CD4-positive, alpha-beta memory T cell (primary cell): ENCODE results near the gene CDK5RAP3. TPM values are rescaled to one million over a fixed set of nuclear protein-coding genes. Genes with fewer than 3 reads are reported as not detected.
"Not testable (repeated sequence)": the region's sequence is repeated elsewhere in the genome, so short reads cannot be mapped to it uniquely, and the experiment has no call there.

ENCODE experiments used
- CTCF ChIA-PET: fragments of 350-600 bp; sonication (Branson Sonifier 250); formaldehyde crosslinking; loops from one replicate; lab custom pipeline; 2021; ENCODE audit warnings: inconsistent platforms; ENCODE audit not compliant: partially characterized antibody; lab: Charles Lee
- POLR2A ChIA-PET: fragments of 350-600 bp; sonication (Branson Sonifier 250); formaldehyde crosslinking; loops from one replicate; lab custom pipeline; 2021; ENCODE audit not compliant: partially characterized antibody; lab: Charles Lee
- DNase-seq, 5 donors: peaks; one replicate each; pipeline versions ENCODE4 v3.0.0 to v3.0.0-alpha.2; 2020 to 2022; ENCODE audit warnings: mixed read lengths in 1 of 5
- H3K27ac ChIP-seq: one replicate; pipeline ENCODE4 v1.7.0; 2013; ENCODE audit warnings: low read depth, low read length
- H3K27me3 ChIP-seq: 2 replicates; pipeline ENCODE4 v1.7.0; 2013; ENCODE audit warnings: mild to moderate bottlenecking, low read length, moderate library complexity; ENCODE audit not compliant: insufficient read depth
- H3K36me3 ChIP-seq: 2 replicates; pipeline ENCODE4 v1.7.0; 2013; ENCODE audit warnings: mild to moderate bottlenecking, low read length, moderate library complexity; ENCODE audit not compliant: insufficient read depth
- H3K4me1 ChIP-seq: 2 replicates; pipeline ENCODE4 v1.7.0; 2013; ENCODE audit warnings: mild to moderate bottlenecking, low read length, moderate library complexity; ENCODE audit not compliant: insufficient read depth
- H3K4me3 ChIP-seq, 2 donors: one replicate each; pipeline ENCODE4 v1.7.0; 2013; ENCODE audit warnings: low read length in 2 of 2, mild to moderate bottlenecking in 1 of 2
- H3K9me3 ChIP-seq, 2 donors: one replicate each; pipeline ENCODE4 v1.7.0; 2013; ENCODE audit warnings: low read length in 2 of 2, control low read depth in 1 of 2; ENCODE audit not compliant: control insufficient read depth in 1 of 2
- H3K27ac Mint-ChIP-seq, 7 donors: one replicate each; pipeline ENCODE4 v1.8.0; 2020 to 2021; ENCODE audit warnings: mixed read lengths in 7 of 7, mild to moderate bottlenecking in 6 of 7, inconsistent platforms in 3 of 7, moderate library complexity in 3 of 7
- H3K27me3 Mint-ChIP-seq, 2 donors: one replicate each; pipeline ENCODE4 v1.8.0; 2020 to 2021; ENCODE audit warnings: mixed read lengths in 2 of 2
- H3K36me3 Mint-ChIP-seq, 2 donors: one replicate each; pipeline ENCODE4 v1.8.0; 2020 to 2021; ENCODE audit warnings: mixed read lengths in 2 of 2, inconsistent platforms in 1 of 2, mild to moderate bottlenecking in 1 of 2
- H3K4me1 Mint-ChIP-seq, 4 donors: one replicate each; pipeline ENCODE4 v1.8.0; 2020 to 2021; ENCODE audit warnings: mixed read lengths in 4 of 4, mild to moderate bottlenecking in 1 of 4
- H3K4me3 Mint-ChIP-seq, 8 donors: one replicate each; pipeline ENCODE4 v1.8.0; 2020 to 2021; ENCODE audit warnings: mixed read lengths in 8 of 8, mild to moderate bottlenecking in 7 of 8, moderate library complexity in 6 of 8, inconsistent platforms in 3 of 8
- H3K9me3 Mint-ChIP-seq, 8 donors: one replicate each; pipeline ENCODE4 v1.8.0; 2020 to 2021; ENCODE audit warnings: mixed read lengths in 8 of 8, mild to moderate bottlenecking in 5 of 8, inconsistent platforms in 3 of 8, moderate library complexity in 1 of 8
- intact Hi-C: fragments of 100-400 bp; cut with micrococcal nuclease; formaldehyde crosslinking; loops from one replicate; pipeline ENCODE4 v1.15.1; 2023
- polyA plus RNA-seq, 2 donors: library from polyadenylated mRNA; unstranded; fragments of 300-500 nt; fragmentation: Illumina TruSeq; gene quantifications; one replicate each; pipeline ENCODE4 v1.2.3, GENCODE V29; 2021
- total RNA-seq, 2 experiments: library from RNA; stranded (reverse); gene quantifications; one replicate each; pipeline ENCODE4 v1.2.3, GENCODE V29; 2021

The CDK5RAP3 gene
- total and polyA plus RNA-seq, 4 experiments from 2014 or later = 75.1 to 343 (median 220) TPM

- Histone ChIP-seq H3K4me1 (peaks cover 8% of the 10 kb centered on the region), H3K27ac (no peak overlapping the region), H3K4me3 (peak overlapping the region in 1 of 2 donors; percentile 36), H3K27me3 (peaks cover 11% of the 10 kb centered on the region), H3K9me3 (no peaks in the 10 kb centered on the region), H3K36me3 (no peaks in the 10 kb centered on the region)
- peak; percentile 54 to 71 (median 69) for DNase-seq
- ChIA-PET CTCF (interaction anchor here (0.7 to 2.9 kb wide), 8 partner anchors 9 to 170 kb away, joined by 3 to 22 read pairs (median 4); partner anchors contain the start of gene CDK5RAP3), POLR2A (interaction anchor here (2.0 kb wide), 1 partner anchor 41 kb away, joined by 12 read pairs; the partner anchor contains the start of gene CDK5RAP3)
- peaks cover 9 to 18% (median 14%) of the 10 kb centered on the region in 4 donors for H3K4me1 Mint-ChIP-seq
- peak overlapping the region in 1 of 7 donors; percentile 77 for H3K27ac Mint-ChIP-seq
- peaks cover 22 to 39% of the 10 kb centered on the region in 2 donors for H3K27me3 Mint-ChIP-seq
- H3K4me3 Mint-ChIP-seq = peak overlapping the region; percentile 76 to 92 (median 84)
- intact Hi-C loops = no loop called here
- H3K9me3 Mint-ChIP-seq = peaks cover 0 to 2% (median 0%) of the 10 kb centered on the region in 8 donors
- no peaks in the 10 kb centered on the region for H3K36me3 Mint-ChIP-seq
These were observed 41.2 kb downstream of the CDK5RAP3 start for GRCh38 chr17:48012151-48012520.

- H3K4me3 Mint-ChIP-seq = peak overlapping the region in 7 of 8 donors; percentile 35 to 80 (median 59)
- Histone ChIP-seq H3K27me3 (peaks cover 11% of the 10 kb centered on the region), H3K4me3 (no peak overlapping the region), H3K36me3 (no peaks in the 10 kb centered on the region), H3K4me1 (peaks cover 8% of the 10 kb centered on the region), H3K27ac (no peak overlapping the region), H3K9me3 (no peaks in the 10 kb centered on the region)
- ChIA-PET CTCF (interaction anchor here (0.7 to 2.9 kb wide), 7 partner anchors 8 to 170 kb away, joined by 3 to 22 read pairs (median 4); partner anchors contain the start of gene CDK5RAP3), POLR2A (interaction anchor here (2.0 kb wide), 1 partner anchor 42 kb away, joined by 12 read pairs; the partner anchor contains the start of gene CDK5RAP3)
- H3K9me3 Mint-ChIP-seq = peaks cover 0 to 2% (median 0%) of the 10 kb centered on the region in 8 donors
- no peaks in the 10 kb centered on the region for H3K36me3 Mint-ChIP-seq
- peak overlapping the region in 3 of 7 donors; percentile 3 to 68 (median 15) for H3K27ac Mint-ChIP-seq
- DNase-seq = no peak
- peaks cover 12 to 18% (median 15%) of the 10 kb centered on the region in 4 donors for H3K4me1 Mint-ChIP-seq
- peaks cover 22 to 37% of the 10 kb centered on the region in 2 donors for H3K27me3 Mint-ChIP-seq
- intact Hi-C loops = no loop called here
These were observed 41.7 kb downstream of the CDK5RAP3 start for GRCh38 chr17:48012654-48013053.

GRCh38 chr17:48013876-48014594 lies 43.1 kb downstream of the CDK5RAP3 start:
- Mint-ChIP-seq H3K36me3 (no peaks in the 10 kb centered on the region), H3K4me1 (peaks cover 13 to 20% (median 17%) of the 10 kb centered on the region in 4 donors), H3K9me3 (peaks cover 0 to 2% (median 0%) of the 10 kb centered on the region in 8 donors), H3K27me3 (peaks cover 20 to 34% of the 10 kb centered on the region in 2 donors), H3K27ac (no peak overlapping the region), H3K4me3 (peak overlapping the region in 2 of 8 donors; percentile 15 to 32)
- Histone ChIP-seq H3K27me3 (peaks cover 11% of the 10 kb centered on the region), H3K4me1 (peaks cover 8% of the 10 kb centered on the region), H3K27ac (no peak overlapping the region), H3K36me3 (no peaks in the 10 kb centered on the region), H3K9me3 (no peaks in the 10 kb centered on the region), H3K4me3 (no peak overlapping the region)
- POLR2A ChIA-PET = interaction anchor here (1.6 kb wide), 1 partner anchor 31 kb away, joined by 3 read pairs; no protein-coding TSS in a partner anchor
- intact Hi-C loops = no loop called here
- DNase-seq = no peak
- CTCF ChIA-PET = interaction anchor here (0.7 to 2.1 kb wide), 4 partner anchors 12 to 67 kb away, joined by 3 to 12 read pairs (median 4); no protein-coding TSS in a partner anchor

- Mint-ChIP-seq H3K4me3 (peak overlapping the region in 1 of 8 donors; percentile 15), H3K36me3 (no peaks in the 10 kb centered on the region), H3K27me3 (peaks cover 19 to 32% of the 10 kb centered on the region in 2 donors), H3K4me1 (peaks cover 13 to 20% (median 17%) of the 10 kb centered on the region in 4 donors), H3K9me3 (peaks cover 0 to 2% (median 0%) of the 10 kb centered on the region in 8 donors), H3K27ac (peak overlapping the region in 2 of 7 donors; percentile 53 to 78)
- intact Hi-C loops = no loop called here
- ChIA-PET POLR2A (interaction anchor here (1.4 to 1.6 kb wide), 2 partner anchors 32 to 34 kb away, joined by 3 to 5 read pairs; partner anchors contain the start of gene NFE2L1), CTCF (interaction anchor here (0.9 to 2.1 kb wide), 3 partner anchors 11 to 65 kb away, joined by 3 to 12 read pairs (median 6); no protein-coding TSS in a partner anchor)
- no peaks in the 10 kb centered on the region for H3K36me3 ChIP-seq
- H3K4me3 ChIP-seq = no peak overlapping the region
- H3K4me1 ChIP-seq = peaks cover 8% of the 10 kb centered on the region
- no peaks in the 10 kb centered on the region for H3K9me3 ChIP-seq
- no peak overlapping the region for H3K27ac ChIP-seq
- H3K27me3 ChIP-seq = peaks cover 11% of the 10 kb centered on the region
- no peak for DNase-seq
These were observed 43.7 kb downstream of the CDK5RAP3 start for GRCh38 chr17:48014595-48015111.

GRCh38 chr17:48016112-48016511 lies 45.2 kb downstream of the CDK5RAP3 start:
- H3K4me3 Mint-ChIP-seq = no peak overlapping the region
- H3K27ac Mint-ChIP-seq = peak overlapping the region in 1 of 7 donors; percentile 70
- intact Hi-C loops = no loop called here

GRCh38 chr17:48017817-48018158 lies 46.9 kb downstream of the CDK5RAP3 start:
- H3K36me3 Mint-ChIP-seq, H3K36me3 ChIP-seq, H3K4me1 ChIP-seq, H3K9me3 Mint-ChIP-seq, H3K9me3 ChIP-seq, intact Hi-C loops, H3K27me3 ChIP-seq, H3K4me3 ChIP-seq, DNase-seq, H3K27ac ChIP-seq: not testable (repeated sequence)
- Mint-ChIP-seq H3K27ac (peak overlapping the region in 5 of 7 donors; percentile 59 to 91 (median 80)), H3K27me3 (peaks cover 8 to 21% of the 10 kb centered on the region in 2 donors), H3K4me1 (peaks cover 2 to 15% (median 5%) of the 10 kb centered on the region in 4 donors), H3K4me3 (peak overlapping the region in 2 of 8 donors; percentile 53 to 70)
- ChIA-PET CTCF (interaction anchor here (0.7 to 5.4 kb wide), 12 partner anchors 9 to 177 kb away, joined by 3 to 54 read pairs (median 5); partner anchors contain the start of genes CDK5RAP3, COPZ2 and SCRN2), POLR2A (interaction anchor here (0.8 to 1.1 kb wide), 2 partner anchors 47 kb away, joined by 3 read pairs; partner anchors contain the start of gene CDK5RAP3)

More at GRCh38 chr17:48016112-48016511, 45.2 kb downstream of the CDK5RAP3 start:
- H3K9me3 Mint-ChIP-seq = peaks cover 0 to 2% (median 0%) of the 10 kb centered on the region in 8 donors
- no peak for DNase-seq
- Histone ChIP-seq H3K9me3 (no peaks in the 10 kb centered on the region), H3K27me3 (peaks cover 7% of the 10 kb centered on the region), H3K4me3 (no peak overlapping the region), H3K36me3 (no peaks in the 10 kb centered on the region), H3K27ac (no peak overlapping the region), H3K4me1 (peaks cover 8% of the 10 kb centered on the region)
- no peaks in the 10 kb centered on the region for H3K36me3 Mint-ChIP-seq
- peaks cover 12 to 28% of the 10 kb centered on the region in 2 donors for H3K27me3 Mint-ChIP-seq
- peaks cover 13 to 20% (median 16%) of the 10 kb centered on the region in 4 donors for H3K4me1 Mint-ChIP-seq
- ChIA-PET CTCF (interaction anchor here (0.6 to 2.5 kb wide), 4 partner anchors 9 to 432 kb away, joined by 3 to 12 read pairs (median 5); partner anchors contain the start of gene SCRN2), POLR2A (interaction anchor here (1.4 kb wide), 1 partner anchor 33 kb away, joined by 5 read pairs; the partner anchor contains the start of gene NFE2L1)
